Ovary (tissue), 9 donors: ENCODE data around the gene RETN. TPM values are rescaled to one million over a fixed set of nuclear protein-coding genes. Genes with fewer than 3 reads are reported as not detected.

Experiments
- DNase-seq, 5 donors: peaks; one replicate each; pipeline ENCODE4 v3.0.0-alpha.2; 2019 to 2020
- H3K27ac ChIP-seq, 2 donors: fragments of 200-600 bp; one replicate each; pipeline versions ENCODE4 v1.5.1 to v1.8.0; 2019 to 2022
- H3K27me3 ChIP-seq: fragments of 200-600 bp; one replicate; pipeline ENCODE4 v1.8.0; 2022
- H3K36me3 ChIP-seq: fragments of 200-600 bp; sonication (generic); one replicate; pipeline ENCODE4 v1.5.1; 2019
- H3K4me1 ChIP-seq: one replicate; pipeline ENCODE4 v1.8.1; 2013; ENCODE audit warnings: mild to moderate bottlenecking, moderate library complexity; ENCODE audit not compliant: insufficient read depth
- H3K4me3 ChIP-seq: fragments of 200-600 bp; sonication (generic); one replicate; pipeline ENCODE4 v1.5.1; 2017
- H3K9me3 ChIP-seq, 2 donors: fragments of 200-600 bp in 1 of 2; sonication (generic) in 1 of 2; one replicate each; pipeline versions ENCODE4 v1.5.1 to v1.8.1; 2013 to 2019; ENCODE audit warnings: mild to moderate bottlenecking in 1 of 2, moderate library complexity in 1 of 2
- EP300 ChIP-seq: sonication (generic); formaldehyde crosslinking; IDR thresholded peaks from one replicate; pipeline ENCODE4 v1.6.1; 2017; ENCODE audit warnings: antibody characterized with exemption
- POLR2A ChIP-seq: fragments of 450-650 bp; IDR thresholded peaks from one replicate; pipeline ENCODE4 v1.6.1; 2017; ENCODE audit warnings: antibody characterized with exemption, mild to moderate bottlenecking, moderate library complexity
- WGBS, 3 donors: extraction: QIAGEN DNeasy Blood & Tissue Kit in 1 of 3; methylation state at CpG; one replicate each; pipeline versions ENCODE4 v1.1.5 to v1.1.7; 2013 to 2017; 5-methylcytosine and 5-hydroxymethylcytosine counted together
- intact Hi-C, 4 donors: fragments of 100-400 bp; cut with DNase I; formaldehyde crosslinking; loops; one replicate each; pipeline versions ENCODE4 v1.11.0 to v1.15.1; 2022 to 2023
- polyA plus RNA-seq, 2 donors: library from polyadenylated mRNA; stranded (reverse); fragments of 200-250 nt in 1 of 2; fragments of 350-450 nt in 1 of 2; fragmentation: Illumina TruSeq in 1 of 2; extraction: RNeasy Lipid Tissue Mini Kit (QIAGEN cat#74804) in 1 of 2; gene quantifications; one replicate each; pipeline ENCODE4 v1.2.3, GENCODE V29; 2013 to 2014
- total RNA-seq, 7 donors: library from RNA; depleted of rRNA in 2 of 7; stranded (reverse); fragments of >200 nt in 2 of 7; fragmentation: NEBNext Ultra II Directional in 3 of 7; extraction: Animal tissue kit (Norgen Biotek cat#: 25700) in 3 of 7; gene quantifications; one replicate each; pipeline versions ENCODE4 v1.1.0 to v1.2.4, GENCODE V29; 2016 to 2023
- TF ChIP-seq, protein P1 (sequence below), 3 donors: fragments of 450-650 bp in 2 of 3; fragments of 200-600 bp in 1 of 3; IDR thresholded peaks; one replicate each; pipeline versions ENCODE4 v1.5.1 to v1.8.0; 2016 to 2022; ENCODE audit warnings: antibody characterized with exemption in 3 of 3, mild to moderate bottlenecking in 1 of 3
- donor health status: DM: no; HTN: no; CAD: no; lungs with moderate emphysema.
- donor health status: DM: no; HTN: no; CAD: no.
- donor health status: Bipolar disorder and iron deficiency.
- donor health status: DM: yes; HTN: yes; CAD: no.
- donor health status: DM: no; HTN: no; CAD: no.
- donor health status: DM: yes; HTN: yes; CAD: no.

RETN gene
- total and polyA plus RNA-seq, 9 donors: 0.46 to 0.52 (median 0.48) TPM; not detected in 6

- no peaks in the 10 kb centered on the region for H3K27me3 ChIP-seq
- H3K9me3 ChIP-seq: no peaks in the 10 kb centered on the region
- 40 to 44% (median 41%) methylated on average over 7 of the region's 7 CpGs for WGBS, 3 donors
- TF ChIP-seq EP300 (no peak), POLR2A (no peak)
- TF ChIP-seq, protein P1, sequence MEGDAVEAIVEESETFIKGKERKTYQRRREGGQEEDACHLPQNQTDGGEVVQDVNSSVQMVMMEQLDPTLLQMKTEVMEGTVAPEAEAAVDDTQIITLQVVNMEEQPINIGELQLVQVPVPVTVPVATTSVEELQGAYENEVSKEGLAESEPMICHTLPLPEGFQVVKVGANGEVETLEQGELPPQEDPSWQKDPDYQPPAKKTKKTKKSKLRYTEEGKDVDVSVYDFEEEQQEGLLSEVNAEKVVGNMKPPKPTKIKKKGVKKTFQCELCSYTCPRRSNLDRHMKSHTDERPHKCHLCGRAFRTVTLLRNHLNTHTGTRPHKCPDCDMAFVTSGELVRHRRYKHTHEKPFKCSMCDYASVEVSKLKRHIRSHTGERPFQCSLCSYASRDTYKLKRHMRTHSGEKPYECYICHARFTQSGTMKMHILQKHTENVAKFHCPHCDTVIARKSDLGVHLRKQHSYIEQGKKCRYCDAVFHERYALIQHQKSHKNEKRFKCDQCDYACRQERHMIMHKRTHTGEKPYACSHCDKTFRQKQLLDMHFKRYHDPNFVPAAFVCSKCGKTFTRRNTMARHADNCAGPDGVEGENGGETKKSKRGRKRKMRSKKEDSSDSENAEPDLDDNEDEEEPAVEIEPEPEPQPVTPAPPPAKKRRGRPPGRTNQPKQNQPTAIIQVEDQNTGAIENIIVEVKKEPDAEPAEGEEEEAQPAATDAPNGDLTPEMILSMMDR (IDR thresholded peaks at IDR 0.05): no peak
- H3K4me1 ChIP-seq: peaks cover under 1% of the 10 kb centered on the region
- H3K27ac ChIP-seq: no peak overlapping the region
- H3K4me3 ChIP-seq: no peak overlapping the region
- no peaks in the 10 kb centered on the region for H3K36me3 ChIP-seq
- intact Hi-C loops: loop anchor here in 2 of 4 donors (5.0 to 10.0 kb wide), 2 partner anchors 319 to 322 kb away; no protein-coding TSS in a partner anchor
- DNase-seq: no peak
Observed at GRCh38 chr19:7676376-7676775, 7.5 kb downstream of the RETN start.

- no peak for DNase-seq
- Histone ChIP-seq H3K36me3 (no peaks in the 10 kb centered on the region), H3K9me3 (no peaks in the 10 kb centered on the region), H3K4me1 (peaks cover 5% of the 10 kb centered on the region), H3K4me3 (no peak within 1 kb of the TSS), H3K27me3 (no peaks in the 10 kb centered on the region), H3K27ac (no peak within 1 kb of the TSS)
- TF ChIP-seq POLR2A (no peak), EP300 (no peak)
- TF ChIP-seq, protein P1 (IDR thresholded peaks at IDR 0.05): no peak
- intact Hi-C loops: loop anchor here in 2 of 4 donors (5.0 to 10.0 kb wide), 2 partner anchors 320 to 322 kb away; no protein-coding TSS in a partner anchor
- WGBS, 3 donors: 32 to 53% (median 36%) methylated on average over 10 of the region's 10 CpGs
Observed at GRCh38 chr19:7676854-7677253, 8.0 kb downstream of the RETN start, which contains the start of gene MCEMP1. Gene MCEMP1 (plus strand): TSS chr19:7677090. CDS start chr19:7677121, 31 bp downstream.

DNA sequence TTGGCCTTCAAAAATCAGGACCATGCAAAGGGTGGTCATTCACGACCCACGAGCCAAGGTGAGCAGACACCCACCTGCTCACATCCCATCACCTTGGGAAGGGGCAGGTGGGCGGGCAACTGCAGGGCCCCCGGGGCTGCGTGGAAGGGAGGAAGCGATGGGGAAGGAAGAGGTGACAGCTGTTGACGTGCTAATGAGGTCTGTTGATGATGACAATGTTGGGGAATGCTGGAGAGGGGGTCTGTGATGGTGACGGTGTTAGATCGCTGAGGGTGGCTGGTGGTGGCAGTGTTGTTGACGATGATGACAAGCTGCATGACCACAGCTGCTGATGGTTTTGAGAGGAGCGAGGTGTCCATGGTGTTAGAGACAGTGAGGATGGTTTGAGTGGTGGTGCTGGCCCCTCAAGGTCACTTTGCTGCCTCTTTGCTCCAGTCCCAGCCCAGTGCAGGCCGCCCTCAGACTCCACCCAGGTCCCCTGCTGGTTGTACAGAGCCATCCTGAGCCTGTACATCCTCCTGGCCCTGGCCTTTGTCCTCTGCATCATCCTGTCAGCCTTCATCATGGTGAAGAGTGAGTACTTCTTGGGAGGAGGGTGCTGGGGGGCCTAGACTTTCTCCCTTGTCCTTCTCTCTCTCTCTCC lies 8.9 kb downstream of the RETN start:
- intact Hi-C loops: loop anchor here in 2 of 4 donors (5.0 to 10.0 kb wide), 2 partner anchors 320 to 323 kb away; no protein-coding TSS in a partner anchor
- no peak for DNase-seq
- Histone ChIP-seq H3K4me1 (peaks cover 10% of the 10 kb centered on the region), H3K27me3 (no peaks in the 10 kb centered on the region), H3K36me3 (no peaks in the 10 kb centered on the region), H3K4me3 (no peak overlapping the region), H3K27ac (no peak overlapping the region), H3K9me3 (no peaks in the 10 kb centered on the region)
- TF ChIP-seq EP300 (no peak), POLR2A (no peak)
- TF ChIP-seq, protein P1 (IDR thresholded peaks at IDR 0.05): no peak
- WGBS, 3 donors: 43 to 51% (median 48%) methylated on average over 12 of the region's 12 CpGs

GRCh38 chr19:7678971-7679751 lies 10.3 kb downstream of the RETN start:
- Histone ChIP-seq H3K27ac (no peak overlapping the region), H3K4me1 (peaks cover 10% of the 10 kb centered on the region), H3K27me3 (no peaks in the 10 kb centered on the region), H3K36me3 (no peaks in the 10 kb centered on the region), H3K4me3 (no peak overlapping the region), H3K9me3 (no peaks in the 10 kb centered on the region)
- TF ChIP-seq, protein P1 (IDR thresholded peaks at IDR 0.05): no peak
- TF ChIP-seq POLR2A (no peak), EP300 (no peak)
- WGBS, 3 donors: 42 to 54% (median 44%) methylated on average over 30 of the region's 30 CpGs
- DNase-seq: no peak
- intact Hi-C loops: loop anchor here in 2 of 4 donors (5.0 to 10.0 kb wide), 2 partner anchors 322 to 324 kb away; no protein-coding TSS in a partner anchor
